Measurements from ENCODE around the gene MAP3K2.
"Not testable (repeated sequence)": the region's sequence is repeated elsewhere in the genome, so short reads cannot be mapped to it uniquely, and the experiment has no call there.

MAP3K2 gene

DNA sequence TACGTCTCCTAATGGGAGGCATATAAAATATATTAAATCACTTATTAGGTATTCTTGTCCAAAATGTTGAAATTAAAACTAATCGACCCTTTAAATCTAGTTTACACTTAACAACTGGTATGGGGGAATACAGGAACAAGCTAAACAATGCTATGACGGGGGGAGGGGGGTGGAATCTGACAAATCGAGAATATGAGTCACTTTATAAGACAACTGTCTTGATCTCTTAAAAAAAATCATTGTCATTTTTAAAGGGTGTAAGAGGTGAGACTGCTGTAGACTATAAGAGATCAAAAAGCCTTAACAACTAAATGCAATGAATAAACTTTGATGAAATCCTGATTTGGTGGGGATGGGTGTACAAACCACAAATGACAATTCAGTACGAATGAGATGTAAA is 6.0 kb downstream of the MAP3K2 start:
- DNase-seq = no peak

DNA sequence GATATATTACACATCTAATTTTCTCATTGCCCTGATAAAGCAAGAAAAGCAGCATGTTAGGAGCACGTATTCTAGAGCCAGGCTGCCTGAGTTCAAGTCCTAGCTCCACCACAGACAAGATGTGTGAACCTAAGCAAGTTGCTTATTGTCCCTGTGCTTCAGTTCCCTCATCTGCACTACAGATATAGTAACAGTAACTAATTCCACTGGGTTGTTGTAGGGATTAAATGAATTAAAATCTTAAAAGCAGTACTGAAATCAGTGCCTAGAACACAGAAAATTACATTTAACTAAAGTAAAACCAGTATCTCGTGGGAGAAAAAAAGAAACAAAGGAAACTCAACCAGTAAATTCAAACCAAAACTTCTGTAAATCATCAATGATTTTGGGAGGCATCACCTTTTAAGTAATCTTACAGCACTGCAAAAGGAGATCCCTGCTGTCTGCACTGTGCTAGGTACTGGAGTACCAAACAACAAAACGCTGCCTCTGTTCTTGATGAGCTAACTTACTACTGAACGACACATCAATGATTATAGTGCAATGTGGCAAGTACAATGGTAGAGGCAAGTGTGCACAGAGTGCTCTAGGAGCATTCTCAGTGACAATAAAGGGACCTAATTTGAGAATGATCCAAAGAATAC is 7.9 kb downstream of the MAP3K2 start:
- no peak for DNase-seq

DNA sequence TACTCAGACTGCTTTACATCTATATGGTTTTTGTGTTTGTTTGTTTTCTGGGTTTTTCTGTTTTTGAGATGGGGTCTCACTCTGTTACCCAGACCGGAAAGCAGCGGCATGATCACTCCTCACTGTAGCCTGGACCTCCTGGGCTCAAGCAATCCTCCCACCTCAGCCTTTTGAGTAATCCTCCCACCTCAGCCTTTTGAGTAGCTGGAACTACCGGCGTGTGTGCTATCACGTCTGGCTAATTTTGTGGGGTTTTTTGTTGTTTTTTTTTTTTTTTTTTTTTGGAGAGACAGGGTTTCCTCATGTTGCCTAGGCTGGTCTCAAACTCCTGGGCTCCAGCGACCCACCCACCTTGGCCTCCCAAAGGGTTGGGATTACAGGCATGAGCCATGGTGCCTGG is 9.1 kb downstream of the MAP3K2 start:
- no peak for DNase-seq

DNA sequence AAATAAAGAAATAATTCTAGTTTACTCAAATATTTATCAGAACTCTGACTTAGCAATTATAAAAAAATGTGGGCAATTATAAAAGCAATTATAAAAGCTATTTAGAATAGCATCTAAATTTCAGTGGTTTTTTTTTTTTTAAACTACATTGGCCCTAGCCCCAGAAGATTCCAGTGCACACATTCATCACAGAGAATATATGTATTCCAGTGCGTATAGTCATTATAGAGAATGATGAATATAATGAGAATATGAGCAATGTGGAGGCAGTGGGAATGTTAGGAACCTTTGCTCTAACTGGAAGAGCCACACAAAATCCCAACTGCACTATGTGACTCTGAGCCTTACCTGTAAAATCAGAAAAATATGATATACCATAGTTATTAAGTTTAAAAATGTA is 10.5 kb downstream of the MAP3K2 start:
- no peak for DNase-seq

DNA sequence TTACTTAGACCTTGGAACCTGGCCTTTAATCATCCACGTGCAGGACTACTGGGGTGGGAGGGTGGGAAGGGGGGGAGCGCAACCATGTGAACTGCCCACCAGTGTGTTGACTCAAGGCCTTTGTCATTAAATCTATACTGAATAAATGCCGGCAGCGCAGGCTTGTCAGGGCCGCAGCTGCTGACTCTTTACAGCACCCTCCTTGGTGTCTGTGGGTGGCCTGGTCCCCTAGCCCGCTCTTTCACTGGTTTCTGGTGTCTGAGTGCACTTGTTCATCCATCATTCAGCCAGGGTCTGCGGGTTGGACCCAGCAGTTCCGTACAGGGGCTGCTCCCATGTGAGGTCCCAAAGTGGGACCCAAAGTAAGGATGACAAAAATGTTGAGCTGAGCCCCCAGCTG is 11.5 kb downstream of the MAP3K2 start:
- no peak for DNase-seq

DNA sequence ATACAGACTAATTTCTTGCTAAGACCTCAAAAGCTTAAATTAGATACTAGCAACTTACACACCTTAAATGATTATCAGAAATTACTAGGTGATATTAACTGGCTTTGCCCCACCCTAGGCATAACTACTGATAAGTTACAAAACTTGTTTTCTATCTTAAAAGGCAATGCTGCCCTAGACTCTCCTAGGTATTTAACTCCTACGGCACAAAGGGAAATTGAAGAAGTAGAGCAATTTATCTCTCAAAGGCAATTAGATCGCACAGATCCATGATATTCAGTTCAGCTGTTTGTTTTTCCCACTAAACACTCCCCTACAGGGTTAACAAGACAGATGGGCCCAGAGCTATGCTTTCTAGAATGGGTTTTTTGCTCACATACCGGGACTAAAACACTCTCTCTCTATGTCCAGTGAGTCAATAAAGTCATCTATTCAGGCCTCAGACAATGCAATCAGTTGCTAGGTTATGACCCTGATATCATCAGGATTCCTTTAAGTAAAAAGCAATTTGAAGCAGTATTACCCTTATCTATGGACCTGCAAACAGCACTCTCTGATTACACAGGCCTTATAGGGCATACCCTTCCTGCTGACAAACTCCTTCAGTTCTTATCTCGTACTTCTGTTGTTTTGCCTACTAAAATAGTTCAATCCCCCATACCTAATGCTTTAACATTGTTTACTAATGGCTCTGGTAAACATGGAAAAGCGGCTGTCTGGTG is 14.3 kb downstream of the MAP3K2 start:
- no peak for DNase-seq

DNA sequence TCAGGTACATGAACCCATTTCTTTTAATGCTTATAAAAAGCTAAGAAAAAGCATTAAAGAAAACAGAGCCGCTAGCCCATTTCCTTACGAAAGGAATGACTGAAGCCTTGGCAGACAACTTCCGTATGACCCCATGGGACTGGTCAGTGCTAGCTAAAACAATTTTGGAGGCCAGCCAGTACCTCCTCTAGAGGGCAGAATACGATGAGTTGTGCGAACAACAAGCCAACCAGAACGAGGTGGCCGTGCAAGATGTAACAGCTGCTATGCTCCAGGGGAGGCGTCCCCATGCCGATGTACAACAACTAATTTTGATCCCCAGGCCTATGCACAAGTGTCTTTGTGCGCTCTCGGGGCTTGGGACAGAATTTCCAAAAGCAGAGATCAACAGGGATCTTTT is 16.7 kb downstream of the MAP3K2 start:
- no peak for DNase-seq

DNA sequence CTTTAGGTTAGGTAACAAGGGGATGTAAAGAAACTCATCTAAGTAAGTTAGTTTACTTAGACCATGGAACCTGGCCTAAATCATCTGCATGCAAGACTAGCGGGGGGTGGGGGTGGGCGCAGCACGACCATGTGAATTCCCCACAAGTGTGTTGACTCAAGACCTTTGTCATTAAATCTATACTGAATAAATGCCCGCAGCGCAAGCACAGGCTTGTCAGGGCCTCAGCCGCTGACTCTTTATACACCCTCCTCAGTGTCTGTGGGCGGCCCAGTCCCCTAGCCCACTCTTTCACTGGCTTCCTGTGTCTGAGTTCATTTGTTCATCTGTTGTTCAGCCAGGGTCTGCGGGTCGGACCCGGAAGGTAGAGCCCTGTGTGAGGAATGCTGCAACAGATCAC is 17.8 kb downstream of the MAP3K2 start:
- DNase-seq = no peak

DNA sequence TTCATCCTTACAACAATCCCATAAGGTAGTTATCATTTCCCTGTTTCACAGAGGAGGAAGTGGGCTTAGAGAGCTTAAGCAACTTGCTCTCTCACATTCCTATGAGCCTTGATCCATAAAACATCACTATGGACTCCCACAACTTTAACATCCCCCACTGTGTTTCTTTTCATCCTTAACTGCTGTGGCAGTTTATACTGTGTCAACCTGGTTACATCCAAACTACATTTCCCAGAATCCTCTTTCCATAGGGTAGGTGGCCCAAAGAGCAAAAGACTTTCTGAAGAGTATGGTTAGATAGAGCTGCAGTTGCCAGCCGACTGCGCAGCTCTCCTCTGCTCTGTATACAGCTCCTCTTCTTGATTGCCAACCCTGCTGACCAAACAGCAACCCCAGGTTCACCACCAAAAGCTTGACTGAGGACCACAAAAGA is 22.5 kb downstream of the MAP3K2 start:
- DNase-seq = no peak

DNA sequence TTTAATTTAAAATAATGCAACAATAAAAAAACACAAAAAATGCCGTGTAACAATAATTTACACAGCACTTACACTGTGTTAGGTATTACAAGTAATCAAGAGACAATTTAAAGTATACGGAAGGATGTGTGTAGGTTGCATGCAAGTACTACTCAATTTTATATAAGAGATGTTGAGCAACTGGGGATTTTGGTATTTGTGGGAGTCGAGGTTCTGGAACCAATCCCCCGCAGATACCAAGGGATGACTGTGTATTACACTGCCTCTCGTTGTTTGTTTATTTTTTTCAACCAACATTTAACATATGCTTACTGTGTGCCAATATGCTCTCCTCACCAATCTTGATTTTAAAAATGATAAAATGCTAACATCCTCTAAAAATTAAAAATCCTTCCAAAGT is 24.8 kb downstream of the MAP3K2 start:
- no peak for DNase-seq

DNA sequence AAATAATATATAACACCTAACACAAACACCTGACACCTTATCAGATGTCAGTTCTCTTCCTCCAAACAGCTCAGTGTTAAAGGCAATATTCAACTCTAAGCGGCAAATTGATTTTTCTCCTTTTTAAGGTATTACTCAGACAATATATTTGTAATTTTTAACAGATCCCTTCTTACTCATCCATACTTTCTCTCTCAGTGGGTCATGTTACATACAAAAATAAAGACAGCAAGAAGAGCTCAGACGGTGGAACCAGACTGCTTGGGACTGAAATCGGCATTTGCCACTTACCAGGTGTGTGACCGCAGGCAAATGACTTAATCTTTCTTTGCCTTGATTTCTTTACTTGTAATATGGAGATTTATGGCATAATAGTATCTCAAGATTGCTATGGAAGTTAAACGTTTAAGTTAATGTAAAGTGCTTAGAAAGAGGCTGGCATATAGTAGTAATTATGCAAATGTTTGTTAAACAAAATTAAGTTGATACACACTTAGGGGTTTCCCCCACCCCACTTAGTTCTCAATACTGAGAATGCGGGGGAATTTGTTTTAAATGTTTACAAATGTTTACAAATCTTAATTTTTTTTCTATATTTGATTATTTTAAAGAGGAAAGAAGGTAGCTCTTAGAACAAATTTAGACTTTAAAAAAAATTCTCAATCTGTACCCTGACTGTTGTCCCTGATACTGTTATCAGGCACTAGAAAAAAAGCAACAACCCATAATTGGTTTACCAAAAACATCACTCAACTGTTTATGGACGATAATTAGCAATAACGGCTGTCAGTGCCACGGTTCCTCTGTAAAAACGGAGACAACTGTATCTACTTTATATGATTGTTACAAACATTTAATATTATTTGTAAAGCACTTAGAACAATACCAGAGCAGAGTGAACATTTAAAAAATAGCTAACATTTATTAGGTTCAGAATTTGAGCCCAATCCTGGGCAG is 25.6 kb downstream of the MAP3K2 start:
- no peak for DNase-seq

DNA sequence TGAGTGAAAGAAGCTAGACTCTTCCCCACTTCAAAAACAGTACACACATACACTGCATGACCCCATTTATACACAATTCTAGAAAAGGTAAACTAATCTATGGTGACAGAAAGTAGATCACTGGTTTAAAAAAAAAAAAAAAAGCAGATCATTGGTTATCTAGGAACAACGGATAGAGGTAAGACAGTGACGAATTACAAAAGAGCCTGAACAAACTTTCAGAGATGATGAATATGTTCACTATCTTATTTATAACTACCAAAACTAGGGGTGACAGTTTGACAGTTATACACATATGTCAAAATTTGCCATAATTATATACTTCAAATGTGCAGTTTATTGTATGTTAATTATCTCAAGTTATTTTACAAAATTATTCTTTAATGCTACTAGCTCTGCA is 27.5 kb downstream of the MAP3K2 start:
- DNase-seq = no peak

DNA sequence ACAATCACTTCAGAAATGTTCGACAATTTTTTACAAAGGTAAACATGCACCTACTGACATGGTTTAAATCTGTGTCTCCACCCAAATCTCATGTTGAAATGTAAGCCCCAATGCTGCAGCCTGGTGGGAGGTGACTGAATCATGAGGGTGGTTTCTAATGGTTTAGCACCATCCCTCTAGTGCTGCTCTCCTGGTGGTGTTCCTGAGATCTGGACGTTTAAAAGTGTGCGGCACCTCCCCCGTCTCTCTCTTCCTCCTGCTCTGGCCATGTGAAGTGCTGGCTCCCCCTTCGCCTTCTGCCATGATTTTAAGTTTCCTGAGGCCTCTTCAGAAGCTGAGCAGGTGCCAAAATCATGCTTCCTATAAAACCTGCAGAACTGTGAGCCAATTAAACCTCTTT is 28.3 kb downstream of the MAP3K2 start:
- DNase-seq = no peak

DNA sequence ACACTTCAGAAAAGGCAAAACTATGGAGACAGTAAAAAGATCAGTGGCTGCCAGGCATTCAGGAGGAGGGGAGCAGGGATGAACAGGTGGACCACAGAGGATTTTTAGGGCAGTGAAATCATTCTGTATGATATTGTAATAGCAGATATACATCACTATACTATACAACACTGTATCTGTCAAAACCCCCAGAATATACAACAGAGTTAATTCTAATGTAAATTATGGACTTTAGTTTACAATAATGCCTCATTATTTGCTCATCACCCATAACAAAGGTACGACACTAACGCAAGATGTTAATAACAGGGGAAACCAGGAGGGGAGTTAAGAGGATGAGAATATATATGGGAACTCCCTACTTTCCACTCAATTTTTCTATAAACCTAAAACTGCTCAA is 28.8 kb downstream of the MAP3K2 start:
- DNase-seq = no peak

DNA sequence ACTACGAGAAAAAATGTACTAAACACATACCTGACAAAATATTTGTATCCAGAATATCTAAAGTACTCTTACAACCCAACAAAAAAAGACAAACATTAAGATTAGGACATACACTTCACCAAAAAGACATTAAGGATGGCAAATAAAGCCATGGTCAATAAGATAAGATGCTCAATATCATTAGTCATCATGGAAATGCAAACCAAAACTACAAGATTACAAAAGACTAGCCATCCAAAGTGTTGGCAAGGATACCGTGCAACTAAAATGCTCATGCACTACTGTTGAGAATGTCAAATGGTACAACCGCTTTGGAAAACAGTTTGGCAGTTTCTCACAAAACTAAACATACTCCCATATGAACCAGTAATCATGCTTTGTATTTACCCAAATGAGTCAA is 29.7 kb downstream of the MAP3K2 start:
- DNase-seq = no peak

DNA sequence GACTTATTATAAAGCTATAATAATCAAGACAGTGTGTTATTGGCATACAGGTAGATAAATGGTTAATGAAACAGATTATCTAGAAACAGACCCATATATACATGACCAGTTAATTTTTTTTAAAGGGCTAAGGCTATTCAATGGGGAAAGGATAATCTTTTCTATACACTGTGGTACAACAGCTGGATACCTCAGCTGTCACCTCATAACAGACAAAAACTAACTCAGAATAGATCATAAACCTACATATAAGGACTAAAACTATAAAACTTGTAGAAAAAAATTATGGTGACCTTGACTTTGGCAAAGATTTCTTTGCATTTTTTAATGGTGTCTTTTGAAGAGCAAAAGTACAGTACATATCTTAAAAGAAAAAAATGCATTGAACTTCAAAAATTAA is 30.2 kb downstream of the MAP3K2 start:
- DNase-seq = no peak

DNA sequence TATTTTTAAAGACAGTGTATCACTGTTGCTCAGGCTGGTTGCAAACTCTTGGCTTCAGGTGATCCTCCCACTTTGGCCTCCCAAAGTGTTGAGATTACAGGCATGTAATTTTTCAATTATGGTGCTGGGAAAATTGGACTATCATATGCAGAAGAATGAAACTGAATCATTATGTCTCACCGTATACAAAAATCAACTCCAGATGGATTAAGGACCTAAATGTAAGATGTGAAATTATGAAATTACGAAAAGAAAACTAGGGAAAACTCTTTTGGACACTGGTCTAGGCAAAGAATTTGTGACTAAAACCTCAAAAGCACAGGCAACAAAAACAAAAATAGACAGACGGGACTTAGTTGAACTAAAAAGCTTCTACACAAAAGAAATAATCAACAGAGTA is 31.2 kb downstream of the MAP3K2 start:
- no peak for DNase-seq

DNA sequence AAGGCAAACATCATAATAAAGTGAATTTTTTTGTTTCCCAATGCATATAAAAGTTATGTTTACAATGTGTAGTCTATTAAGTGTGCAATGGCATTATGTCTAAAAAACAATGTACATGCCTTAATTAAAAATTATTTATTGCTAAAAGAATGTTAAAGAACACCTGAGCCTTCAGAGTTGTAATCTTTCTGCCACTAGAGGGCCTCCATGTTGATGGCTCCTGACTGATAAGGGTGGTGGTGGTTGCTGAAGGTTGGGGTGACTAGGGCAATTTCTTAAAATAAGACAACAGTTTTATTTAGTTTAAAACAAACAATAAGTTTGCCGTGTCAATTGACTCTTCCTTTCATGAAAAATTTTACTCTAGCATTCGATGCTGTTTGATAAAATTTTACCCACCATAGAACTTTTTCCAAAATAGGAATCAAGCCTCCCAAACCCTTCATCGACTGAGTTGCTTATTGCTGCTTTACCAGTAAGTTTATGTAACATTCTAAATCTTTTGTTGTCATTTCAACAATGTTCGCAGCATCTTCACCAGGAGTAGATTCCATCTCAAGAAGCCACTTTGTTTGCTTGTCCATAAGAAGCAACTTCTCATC is 32.3 kb downstream of the MAP3K2 start:
- DNase-seq = peak in 1 of 2 donors; percentile 6

DNA sequence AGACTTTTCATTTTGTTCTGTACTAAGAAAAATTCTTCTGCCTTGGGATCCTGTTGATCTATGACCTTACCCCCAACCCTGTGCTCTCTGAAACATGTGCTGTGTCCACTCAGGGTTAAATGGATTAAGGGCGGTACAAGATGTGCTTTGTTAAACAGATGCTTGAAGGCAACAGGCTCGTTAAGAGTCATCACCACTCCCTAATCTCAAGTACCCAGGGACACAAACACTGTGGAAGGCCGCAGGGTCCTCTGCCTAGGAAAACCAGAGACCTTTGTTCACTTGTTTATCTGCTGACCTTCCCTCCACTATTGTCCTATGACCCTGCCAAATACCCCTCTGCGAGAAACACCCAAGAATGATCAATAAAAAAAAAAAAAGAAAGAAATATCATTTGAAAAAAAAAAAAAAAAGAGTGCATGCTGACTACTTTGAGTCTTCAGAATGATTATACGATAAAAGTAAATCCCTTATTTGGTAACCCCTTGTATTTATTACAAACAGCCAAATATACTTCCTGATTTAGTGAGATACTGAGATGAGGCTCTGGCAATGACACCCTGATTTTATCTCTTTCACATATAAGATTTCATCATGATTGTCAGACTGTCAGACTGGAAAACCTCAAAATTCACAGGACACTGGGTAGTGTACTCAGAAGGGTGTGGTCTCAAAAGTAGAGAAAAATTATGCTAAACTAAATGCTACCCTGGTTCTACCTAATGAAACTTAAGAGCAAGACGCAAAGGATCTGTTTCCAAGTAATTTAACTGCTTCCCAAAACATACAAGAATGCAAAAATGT is 33.7 kb downstream of the MAP3K2 start:
- DNase-seq = not testable (repeated sequence)

DNA sequence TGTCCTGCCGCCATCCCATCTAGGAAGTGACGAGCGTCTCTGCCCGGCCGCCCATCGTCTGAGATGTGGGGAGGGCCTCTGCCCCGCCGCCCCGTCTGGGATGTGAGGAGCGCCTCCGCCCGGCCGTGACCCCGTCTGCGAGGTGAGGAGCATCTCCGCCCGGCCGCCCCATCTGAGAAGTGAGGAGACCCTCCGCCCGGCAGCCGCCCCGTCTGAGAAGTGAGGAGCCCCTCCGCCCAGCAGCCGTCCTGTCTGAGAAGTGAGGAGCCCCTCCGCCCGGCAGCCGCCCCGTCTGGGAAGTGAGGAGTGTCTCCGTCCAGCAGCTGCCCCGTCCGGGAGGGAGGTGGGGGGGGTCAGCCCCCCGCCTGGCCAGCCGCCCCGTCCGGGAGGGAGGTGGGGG is 34.6 kb downstream of the MAP3K2 start:
- not testable (repeated sequence) for DNase-seq

DNA sequence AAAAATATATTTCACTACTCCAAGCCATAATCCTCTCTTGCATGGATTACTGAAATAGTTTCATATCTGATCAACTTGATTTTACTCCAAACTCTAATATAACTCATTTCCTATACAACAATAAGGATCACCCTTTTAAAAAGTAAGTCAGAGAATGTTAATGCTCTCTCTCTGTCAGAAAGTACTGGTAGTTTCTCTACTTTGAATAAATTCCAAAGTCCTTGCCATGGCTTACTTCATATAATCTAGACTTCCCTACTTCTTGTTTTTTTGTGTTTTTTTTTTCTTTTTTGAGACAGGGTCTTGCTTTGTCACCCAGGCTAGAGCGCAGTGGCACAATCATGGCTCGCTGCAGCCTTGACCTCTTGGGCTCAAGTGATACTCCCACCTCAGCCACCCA is 36.2 kb downstream of the MAP3K2 start:
- no peak for DNase-seq

DNA sequence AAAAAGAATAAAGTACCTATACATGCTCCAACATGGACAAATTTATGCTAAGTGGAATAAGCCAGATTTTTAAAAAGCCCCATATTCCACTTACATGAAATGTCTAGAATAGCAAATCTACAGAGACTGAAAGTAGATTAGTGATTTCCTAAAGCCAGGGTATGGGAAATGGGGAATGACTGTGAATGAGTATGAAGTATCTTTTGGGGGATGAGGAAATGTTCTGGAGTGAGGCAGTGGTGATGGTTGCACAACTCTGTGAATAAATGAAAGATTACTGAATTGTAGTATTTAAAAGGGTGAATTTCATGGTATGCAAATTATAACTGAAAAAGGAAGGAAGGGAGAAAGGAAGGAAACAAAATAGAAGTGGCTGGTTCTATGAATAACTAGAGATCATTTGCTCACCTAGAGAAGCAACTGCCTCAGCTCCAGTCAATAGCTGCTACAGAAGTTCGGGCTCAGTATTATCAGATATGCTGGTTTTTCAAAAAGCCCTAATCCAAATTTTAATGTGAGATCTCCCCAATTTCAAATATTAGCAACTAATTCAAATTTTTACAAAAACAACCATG is 39.3 kb downstream of the MAP3K2 start:
- DNase-seq = no peak

All from bone marrow (tissue), 2 donors.